Measurements from ENCODE around the gene CWC27.

CWC27 gene

GRCh38 chr5:64771736-64772135 lies 3.0 kb downstream of the CWC27 start:
- peaks cover 7% of the 10 kb centered on the region for H3K4me1 ChIP-seq (ENCODE audit: control insufficient read depth, low read depth, low read length)

DNA sequence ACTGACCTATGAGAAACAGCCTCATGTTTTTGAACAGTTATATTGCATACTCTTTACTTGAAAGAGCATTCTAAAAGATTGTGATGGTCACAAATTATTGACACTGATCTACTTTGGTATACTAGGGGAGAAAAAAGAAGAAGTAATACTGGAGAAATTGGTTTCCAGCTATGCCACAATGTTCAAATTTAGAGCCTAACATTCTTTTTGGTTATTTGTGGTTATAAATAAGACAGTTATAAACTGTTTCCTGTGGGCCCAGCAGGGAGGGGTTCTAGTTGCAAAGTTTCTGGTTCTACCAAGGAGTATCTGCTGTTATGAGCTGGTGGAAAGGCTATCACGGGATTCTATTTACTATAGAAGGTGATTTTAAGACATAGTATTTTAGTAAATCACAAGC lies 4.8 kb downstream of the CWC27 start:
- no peaks in the 10 kb centered on the region for H3K27me3 ChIP-seq (ENCODE audit: insufficient read depth, low read length, poor library complexity)
- H3K79me1 ChIP-seq (ENCODE audit: low read length) = peaks cover 9% of the 10 kb centered on the region
- no peak overlapping the region for H2BK120ac ChIP-seq (ENCODE audit: low read depth, low read length)
- H2AK5ac ChIP-seq (ENCODE audit: low read length) = no peak overlapping the region
- H3K56ac ChIP-seq (ENCODE audit: low read length) = no peak overlapping the region
- H3K27ac ChIP-seq (ENCODE audit: low read depth, low read length) = no peak overlapping the region
- H3K36me3 ChIP-seq (ENCODE audit: control insufficient read depth, insufficient read depth, low read length) = no peaks in the 10 kb centered on the region
- H3K23ac ChIP-seq (ENCODE audit: low read length) = no peak overlapping the region
- DNase-seq = no peak
- no peak overlapping the region for H3K4ac ChIP-seq (ENCODE audit: low read depth, low read length)
- H4K5ac ChIP-seq (ENCODE audit: low read length) = no peak overlapping the region
- WGBS (ENCODE audit: extremely low coverage, insufficient coverage, low lambda C conversion rate) = no CpG with 5 or more reads among the region's 1 CpG
- peaks cover 29% of the 10 kb centered on the region for H3K79me2 ChIP-seq (ENCODE audit: control insufficient read depth, insufficient read depth, low read length)
- no peak overlapping the region for H2BK15ac ChIP-seq (replicated peaks; ENCODE audit: low read depth)
- no peak overlapping the region for H4K8ac ChIP-seq (ENCODE audit: low read depth, low read length)
- peaks cover 2% of the 10 kb centered on the region for H3K4me1 ChIP-seq (ENCODE audit: control insufficient read depth, low read depth, low read length)
- H3K4me2 ChIP-seq (ENCODE audit: low read length) = no peak overlapping the region
- H3K9ac ChIP-seq (ENCODE audit: low read length) = no peak overlapping the region
- no peak overlapping the region for H2BK5ac ChIP-seq (ENCODE audit: low read length)
- H3K4me3 ChIP-seq (ENCODE audit: low read length) = no peak overlapping the region
- no peak overlapping the region for H3K18ac ChIP-seq (ENCODE audit: low read length)

More at GRCh38 chr5:64771736-64772135, 3.0 kb downstream of the CWC27 start:
- DNase-seq = no peak
- peaks cover 44% of the 10 kb centered on the region for H3K79me2 ChIP-seq (ENCODE audit: control insufficient read depth, insufficient read depth, low read length)
- WGBS (ENCODE audit: extremely low coverage, insufficient coverage, low lambda C conversion rate) = no CpG with 5 or more reads among the region's 4 CpGs
- no peak overlapping the region for H3K27ac ChIP-seq (ENCODE audit: low read depth, low read length)
- peaks cover 13% of the 10 kb centered on the region for H3K79me1 ChIP-seq (ENCODE audit: low read length)
- no peaks in the 10 kb centered on the region for H3K36me3 ChIP-seq (ENCODE audit: control insufficient read depth, insufficient read depth, low read length)
- H3K4ac ChIP-seq (ENCODE audit: low read depth, low read length) = no peak overlapping the region
- H3K56ac ChIP-seq (ENCODE audit: low read length) = no peak overlapping the region
- H3K9ac ChIP-seq (ENCODE audit: low read length) = no peak overlapping the region
- H3K18ac ChIP-seq (ENCODE audit: low read length) = no peak overlapping the region
- no peak overlapping the region for H2AK5ac ChIP-seq (ENCODE audit: low read length)
- H2BK5ac ChIP-seq (ENCODE audit: low read length) = no peak overlapping the region
- no peak overlapping the region for H2BK15ac ChIP-seq (replicated peaks; ENCODE audit: low read depth)
- no peak overlapping the region for H3K4me2 ChIP-seq (ENCODE audit: low read length)
- no peak overlapping the region for H4K8ac ChIP-seq (ENCODE audit: low read depth, low read length)
- no peak overlapping the region for H2BK120ac ChIP-seq (ENCODE audit: low read depth, low read length)
- no peaks in the 10 kb centered on the region for H3K27me3 ChIP-seq (ENCODE audit: insufficient read depth, low read length, poor library complexity)
- no peak overlapping the region for H3K4me3 ChIP-seq (ENCODE audit: low read length)
- H4K5ac ChIP-seq (ENCODE audit: low read length) = no peak overlapping the region
- H3K23ac ChIP-seq (ENCODE audit: low read length) = no peak overlapping the region

DNA sequence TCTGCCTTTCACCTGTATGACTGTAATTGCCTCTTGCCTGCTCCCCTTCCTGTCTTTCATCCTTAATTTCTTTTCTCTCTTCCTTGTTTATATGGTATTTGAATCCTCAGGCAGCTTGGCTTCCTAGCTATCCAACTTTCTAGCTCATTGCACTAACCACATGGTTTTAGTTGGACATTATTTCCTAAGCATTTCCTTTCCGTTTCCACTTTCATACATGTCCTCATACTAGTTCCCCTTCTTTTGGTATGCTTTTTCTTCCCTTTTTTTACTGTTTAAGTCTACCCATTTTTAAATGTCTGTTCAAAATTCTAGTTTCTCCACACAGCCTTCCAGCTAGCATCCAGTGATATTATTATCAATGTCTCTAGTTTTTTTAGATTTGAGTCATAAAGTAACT lies 6.6 kb downstream of the CWC27 start:
- Histone ChIP-seq H3K27me3 (ENCODE audit: insufficient read depth, low read length, poor library complexity) (no peaks in the 10 kb centered on the region), H3K36me3 (ENCODE audit: control insufficient read depth, insufficient read depth, low read length) (no peaks in the 10 kb centered on the region), H3K9ac (ENCODE audit: low read length) (peak overlapping the region; percentile 11), H4K5ac (ENCODE audit: low read length) (peak overlapping the region; percentile 44), H3K27ac (ENCODE audit: low read depth, low read length) (peak overlapping the region; percentile 73), H3K4me1 (ENCODE audit: control insufficient read depth, low read depth, low read length) (peaks cover 2% of the 10 kb centered on the region), H3K4me2 (ENCODE audit: low read length) (no peak overlapping the region), H3K79me1 (ENCODE audit: low read length) (peaks cover 5% of the 10 kb centered on the region), H3K4ac (ENCODE audit: low read depth, low read length) (no peak overlapping the region), H3K79me2 (ENCODE audit: control insufficient read depth, insufficient read depth, low read length) (peaks cover 19% of the 10 kb centered on the region), H3K4me3 (ENCODE audit: low read length) (no peak overlapping the region), H2BK15ac (replicated peaks; ENCODE audit: low read depth) (no peak overlapping the region), H3K56ac (ENCODE audit: low read length) (no peak overlapping the region), H4K8ac (ENCODE audit: low read depth, low read length) (no peak overlapping the region), H2BK5ac (ENCODE audit: low read length) (no peak overlapping the region), H3K23ac (ENCODE audit: low read length) (no peak overlapping the region), H2AK5ac (ENCODE audit: low read length) (no peak overlapping the region), H2BK120ac (ENCODE audit: low read depth, low read length) (no peak overlapping the region), H3K18ac (ENCODE audit: low read length) (no peak overlapping the region)
- no CpG with 5 or more reads among the region's 1 CpG for WGBS (ENCODE audit: extremely low coverage, insufficient coverage, low lambda C conversion rate)
- DNase-seq = no peak

GRCh38 chr5:64784451-64785025 lies 15.8 kb downstream of the CWC27 start:
- no peak overlapping the region for H2BK15ac ChIP-seq (replicated peaks; ENCODE audit: low read depth)
- no peaks in the 10 kb centered on the region for H3K27me3 ChIP-seq (ENCODE audit: insufficient read depth, low read length, poor library complexity)
- no peak overlapping the region for H2BK5ac ChIP-seq (ENCODE audit: low read length)
- no peak overlapping the region for H3K4ac ChIP-seq (ENCODE audit: low read depth, low read length)
- no peak overlapping the region for H3K56ac ChIP-seq (ENCODE audit: low read length)
- peak; percentile 79 for DNase-seq
- no peaks in the 10 kb centered on the region for H3K36me3 ChIP-seq (ENCODE audit: control insufficient read depth, insufficient read depth, low read length)
- H2AK5ac ChIP-seq (ENCODE audit: low read length) = no peak overlapping the region
- H3K79me2 ChIP-seq (ENCODE audit: control insufficient read depth, insufficient read depth, low read length) = peaks cover 4% of the 10 kb centered on the region
- no peaks in the 10 kb centered on the region for H3K4me1 ChIP-seq (ENCODE audit: control insufficient read depth, low read depth, low read length)
- H3K23ac ChIP-seq (ENCODE audit: low read length) = no peak overlapping the region
- no peak overlapping the region for H3K9ac ChIP-seq (ENCODE audit: low read length)
- no CpG with 5 or more reads among the region's 3 CpGs for WGBS (ENCODE audit: extremely low coverage, insufficient coverage, low lambda C conversion rate)
- no peaks in the 10 kb centered on the region for H3K79me1 ChIP-seq (ENCODE audit: low read length)
- no peak overlapping the region for H2BK120ac ChIP-seq (ENCODE audit: low read depth, low read length)
- no peak overlapping the region for H3K4me2 ChIP-seq (ENCODE audit: low read length)
- no peak overlapping the region for H4K8ac ChIP-seq (ENCODE audit: low read depth, low read length)
- H3K18ac ChIP-seq (ENCODE audit: low read length) = no peak overlapping the region
- no peak overlapping the region for H3K4me3 ChIP-seq (ENCODE audit: low read length)
- H4K5ac ChIP-seq (ENCODE audit: low read length) = no peak overlapping the region
- H3K27ac ChIP-seq (ENCODE audit: low read depth, low read length) = no peak overlapping the region

GRCh38 chr5:64786372-64786771 lies 17.6 kb downstream of the CWC27 start:
- H3K4ac ChIP-seq (ENCODE audit: low read depth, low read length) = no peak overlapping the region
- 100% methylated on average over 2 of the region's 2 CpGs for WGBS (ENCODE audit: extremely low coverage, insufficient coverage, low lambda C conversion rate)

DNA sequence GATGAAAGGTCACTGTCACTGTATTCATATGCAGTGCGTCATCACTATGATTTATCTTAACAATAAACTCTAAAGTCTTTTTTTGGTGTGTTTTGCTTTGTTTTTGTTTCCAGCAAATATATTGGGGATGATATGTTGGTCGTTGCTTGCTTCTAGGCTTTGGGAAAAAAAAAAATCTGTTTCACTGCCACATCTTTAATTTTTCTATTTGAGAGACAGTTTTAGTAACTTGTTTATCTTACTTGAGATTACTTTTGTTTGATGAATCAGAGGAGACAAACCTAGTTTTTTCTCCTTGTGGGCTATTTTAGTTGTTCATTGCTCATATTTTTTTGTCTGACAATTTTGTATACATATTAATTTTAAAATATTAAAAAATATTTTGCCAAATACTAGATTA lies 19.4 kb downstream of the CWC27 start:
- H3K9ac ChIP-seq (ENCODE audit: low read length) = no peak overlapping the region
- H3K4me1 ChIP-seq (ENCODE audit: control insufficient read depth, low read depth, low read length) = no peaks in the 10 kb centered on the region
- no peak overlapping the region for H3K18ac ChIP-seq (ENCODE audit: low read length)
- H3K4me2 ChIP-seq (ENCODE audit: low read length) = no peak overlapping the region
- H4K8ac ChIP-seq (ENCODE audit: low read depth, low read length) = no peak overlapping the region
- no peaks in the 10 kb centered on the region for H3K79me2 ChIP-seq (ENCODE audit: control insufficient read depth, insufficient read depth, low read length)
- no peak overlapping the region for H2BK120ac ChIP-seq (ENCODE audit: low read depth, low read length)
- no peak overlapping the region for H2AK5ac ChIP-seq (ENCODE audit: low read length)
- no peak for DNase-seq
- no peak overlapping the region for H3K4me3 ChIP-seq (ENCODE audit: low read length)
- H3K36me3 ChIP-seq (ENCODE audit: control insufficient read depth, insufficient read depth, low read length) = no peaks in the 10 kb centered on the region
- no peaks in the 10 kb centered on the region for H3K79me1 ChIP-seq (ENCODE audit: low read length)
- H2BK5ac ChIP-seq (ENCODE audit: low read length) = no peak overlapping the region
- no peak overlapping the region for H2BK15ac ChIP-seq (replicated peaks; ENCODE audit: low read depth)
- no peak overlapping the region for H3K23ac ChIP-seq (ENCODE audit: low read length)
- H3K27ac ChIP-seq (ENCODE audit: low read depth, low read length) = no peak overlapping the region
- H3K56ac ChIP-seq (ENCODE audit: low read length) = no peak overlapping the region
- H3K27me3 ChIP-seq (ENCODE audit: insufficient read depth, low read length, poor library complexity) = no peaks in the 10 kb centered on the region
- WGBS (ENCODE audit: extremely low coverage, insufficient coverage, low lambda C conversion rate) = no CpG with 5 or more reads among the region's 2 CpGs
- H4K5ac ChIP-seq (ENCODE audit: low read length) = no peak overlapping the region
- no peak overlapping the region for H3K4ac ChIP-seq (ENCODE audit: low read depth, low read length)

More at GRCh38 chr5:64786372-64786771, 17.6 kb downstream of the CWC27 start:
- DNase-seq = no peak
- H3K56ac ChIP-seq (ENCODE audit: low read length) = no peak overlapping the region
- no peak overlapping the region for H3K9ac ChIP-seq (ENCODE audit: low read length)
- no peak overlapping the region for H3K4me2 ChIP-seq (ENCODE audit: low read length)
- no peaks in the 10 kb centered on the region for H3K36me3 ChIP-seq (ENCODE audit: control insufficient read depth, insufficient read depth, low read length)
- no peak overlapping the region for H2BK120ac ChIP-seq (ENCODE audit: low read depth, low read length)
- H3K27ac ChIP-seq (ENCODE audit: low read depth, low read length) = no peak overlapping the region
- no peaks in the 10 kb centered on the region for H3K27me3 ChIP-seq (ENCODE audit: insufficient read depth, low read length, poor library complexity)
- no peak overlapping the region for H4K5ac ChIP-seq (ENCODE audit: low read length)
- H3K18ac ChIP-seq (ENCODE audit: low read length) = no peak overlapping the region
- H3K4me1 ChIP-seq (ENCODE audit: control insufficient read depth, low read depth, low read length) = no peaks in the 10 kb centered on the region
- no peak overlapping the region for H3K4me3 ChIP-seq (ENCODE audit: low read length)
- H3K79me2 ChIP-seq (ENCODE audit: control insufficient read depth, insufficient read depth, low read length) = peaks cover 1% of the 10 kb centered on the region
- no peaks in the 10 kb centered on the region for H3K79me1 ChIP-seq (ENCODE audit: low read length)
- H2BK5ac ChIP-seq (ENCODE audit: low read length) = no peak overlapping the region
- no peak overlapping the region for H2AK5ac ChIP-seq (ENCODE audit: low read length)
- no peak overlapping the region for H3K23ac ChIP-seq (ENCODE audit: low read length)
- H2BK15ac ChIP-seq (replicated peaks; ENCODE audit: low read depth) = no peak overlapping the region
- H4K8ac ChIP-seq (ENCODE audit: low read depth, low read length) = no peak overlapping the region
